SU-DHL-6 (cell line): ENCODE measurements around the gene C6orf52.

Source experiments
- CTCF ChIP-seq: fragments of 200-600 bp; sonication (generic); IDR thresholded peaks from one replicate; pipeline ENCODE4 v1.5.1; 2017; ENCODE audit warnings: antibody characterized with exemption, mild to moderate bottlenecking, low read length, moderate library complexity; ENCODE audit not compliant: insufficient read depth, poor library complexity, severe bottlenecking
- EZH2phosphoT487 ChIP-seq: fragments of 200-600 bp; sonication (generic), shearing (Covaris generic); conservative IDR thresholded peaks from 2 replicates; pipeline ENCODE4 v1.6.1; 2018; ENCODE audit warnings: mild to moderate bottlenecking, antibody characterized with exemption, low read length, moderate library complexity, mixed read lengths

- TF ChIP-seq CTCF (no peak), EZH2phosphoT487 (no peak)
Observed at GRCh38 chr6:10713962-10714361, 19.5 kb upstream of the C6orf52 start.
